Stimulated activated naive CD4-positive, alpha-beta T cell treated with Interleukin-2 at 50 U/mL for 16 hours (primary cell): Measurements from ENCODE around the gene TAOK1.
"Not testable (repeated sequence)": the region's sequence is repeated elsewhere in the genome, so short reads cannot be mapped to it uniquely, and the experiment has no call there.

Experiments
- DNase-seq: peaks from one replicate; lab custom pipeline; 2025; lab: John Stamatoyannopoulos, UW

The TAOK1 gene

DNA sequence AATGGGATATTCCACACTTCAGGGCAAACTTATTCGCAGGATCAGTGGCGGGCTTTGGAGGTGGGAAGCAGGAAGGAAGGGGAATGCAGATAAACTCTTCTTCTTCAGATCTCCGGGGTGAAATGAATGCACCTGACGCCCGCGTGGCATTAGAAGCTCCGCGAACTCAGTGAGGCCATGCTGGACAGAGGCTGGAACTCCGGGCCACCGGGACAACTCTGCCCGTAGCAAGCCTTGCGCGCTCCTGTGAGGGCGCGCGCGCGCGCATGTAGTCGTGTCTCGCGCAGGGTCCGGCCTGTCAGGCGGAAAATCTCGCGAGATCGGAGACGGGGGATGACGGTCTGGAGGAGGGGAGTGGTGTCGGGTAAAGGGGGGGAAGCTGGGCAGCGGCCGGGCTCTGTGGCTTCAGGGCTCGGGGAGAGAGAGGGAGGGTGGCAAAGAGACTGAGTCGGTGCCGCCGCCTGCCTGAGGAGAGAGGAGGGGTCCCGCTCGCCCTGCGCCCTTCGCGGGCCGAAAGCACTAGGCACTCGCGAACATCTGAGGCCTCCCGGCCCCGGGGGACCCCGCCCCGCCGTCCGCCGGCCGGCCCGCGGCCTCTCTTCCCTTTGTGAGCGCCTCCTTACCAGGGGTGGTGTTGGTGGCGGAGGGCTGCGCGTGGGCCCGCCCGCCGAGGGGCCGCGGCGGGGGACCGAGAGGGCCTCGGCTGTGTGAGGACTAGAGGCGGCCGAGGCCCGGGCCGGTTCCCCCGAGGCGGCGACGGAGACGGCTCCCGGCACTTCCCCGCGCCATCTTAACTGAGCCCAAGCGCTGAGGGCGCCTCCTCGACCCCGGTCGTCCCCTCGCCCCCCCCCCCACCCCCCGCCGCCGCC, at the start of gene TAOK1:
Gene TAOK1, plus strand, starts transcription at position 382 of the 869 bp plus-strand sequence. CDS start 61,186 bp downstream, outside the sequence.
- DNase-seq: peak; percentile 96

DNA sequence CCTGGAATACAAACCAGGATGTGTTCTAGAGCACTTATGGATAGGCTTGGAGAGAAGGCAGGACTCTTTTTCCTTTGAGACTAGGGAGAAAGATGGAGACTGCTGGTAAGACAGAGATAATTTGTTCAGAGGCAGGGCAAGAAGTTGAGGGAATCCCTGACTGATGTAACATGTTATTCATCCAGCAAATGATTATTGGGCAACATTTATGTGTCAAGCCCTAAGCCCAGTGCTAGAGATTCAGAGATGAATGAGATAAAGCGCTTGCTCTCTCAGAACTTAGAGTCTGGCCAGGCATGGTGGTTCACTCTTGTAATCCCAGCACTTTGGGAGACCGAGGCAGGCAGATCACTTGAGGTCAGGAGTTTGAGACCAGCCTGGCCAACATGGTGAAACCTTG, 48.4 kb upstream of the TAOK1 start:
- no peak for DNase-seq

- DNase-seq: no peak
Observed at GRCh38 chr17:29342158-29342765, 47.9 kb upstream of the TAOK1 start.

DNA sequence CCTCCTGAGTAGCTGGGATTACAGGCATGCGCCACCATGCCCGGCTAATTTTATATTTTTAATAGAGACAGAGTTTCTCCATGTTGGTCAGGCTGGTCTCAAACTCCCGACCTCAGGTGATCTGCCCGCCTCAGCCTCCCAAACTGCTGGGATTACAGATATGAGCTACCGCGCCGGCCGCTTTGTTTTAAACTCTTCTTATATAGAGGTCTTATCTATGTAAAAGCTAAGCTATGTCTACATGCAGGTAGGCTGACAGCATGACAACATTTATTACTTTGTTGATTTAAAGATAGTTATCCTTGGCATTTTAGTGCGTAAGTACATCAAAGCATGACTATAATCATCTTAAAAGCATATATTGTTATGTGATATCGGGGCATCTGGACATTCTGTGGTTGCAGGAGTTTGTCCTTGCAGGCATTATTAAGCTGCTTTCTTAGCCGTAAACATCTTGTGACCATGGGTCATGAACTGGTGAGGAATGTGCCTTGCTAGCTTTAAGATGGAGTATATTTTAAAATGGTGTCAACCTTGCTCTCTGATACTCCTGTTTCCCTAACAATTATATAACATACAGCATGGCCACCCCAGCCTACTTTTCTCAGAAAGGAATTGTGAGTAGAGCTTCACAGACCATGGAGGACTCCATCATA, 45.8 kb upstream of the TAOK1 start:
- DNase-seq: no peak

- no peak for DNase-seq
Observed at GRCh38 chr17:29345066-29345465, 45.1 kb upstream of the TAOK1 start.

DNA sequence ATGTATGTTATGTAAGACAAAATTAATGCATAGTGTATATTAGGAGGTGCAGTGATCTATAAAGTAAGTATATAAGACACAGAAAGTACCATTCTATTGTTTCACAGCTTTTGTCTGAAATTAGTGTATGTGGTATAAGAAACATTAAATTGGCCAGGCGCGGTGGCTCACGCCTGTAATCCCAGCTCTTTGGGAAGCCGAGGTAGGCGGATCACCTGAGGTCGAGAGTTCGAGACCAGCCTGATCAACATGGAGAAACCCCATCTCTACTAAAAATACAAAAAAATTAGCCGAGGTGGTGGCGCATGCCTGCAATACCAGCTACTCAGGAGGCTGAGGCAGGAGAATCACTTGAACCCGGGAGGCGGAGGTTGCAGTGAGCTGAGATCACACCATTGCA, 44.7 kb upstream of the TAOK1 start:
- DNase-seq: not testable (repeated sequence)

DNA sequence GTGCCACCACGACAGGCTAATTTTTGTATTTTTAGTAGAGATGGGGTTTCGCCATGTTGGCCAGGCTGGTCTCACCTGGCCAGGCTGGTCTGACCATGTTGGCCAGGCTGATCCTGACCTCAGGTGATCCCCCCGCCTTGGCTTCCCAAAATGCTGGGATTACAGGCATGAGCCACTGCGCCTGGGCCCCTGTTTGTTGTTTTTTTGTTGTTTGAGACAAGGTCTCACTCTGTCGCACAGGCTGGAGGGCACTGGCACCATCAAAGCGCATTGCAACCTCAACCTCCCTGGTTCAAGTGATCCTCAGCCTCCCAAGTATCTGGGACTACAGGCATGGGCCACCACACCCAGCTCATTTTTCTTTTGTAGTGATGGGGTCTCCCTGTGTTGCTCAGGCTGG, 43.7 kb upstream of the TAOK1 start:
- DNase-seq: no peak

GRCh38 chr17:29347831-29348629, 42.1 kb upstream of the TAOK1 start:
- no peak for DNase-seq

DNA sequence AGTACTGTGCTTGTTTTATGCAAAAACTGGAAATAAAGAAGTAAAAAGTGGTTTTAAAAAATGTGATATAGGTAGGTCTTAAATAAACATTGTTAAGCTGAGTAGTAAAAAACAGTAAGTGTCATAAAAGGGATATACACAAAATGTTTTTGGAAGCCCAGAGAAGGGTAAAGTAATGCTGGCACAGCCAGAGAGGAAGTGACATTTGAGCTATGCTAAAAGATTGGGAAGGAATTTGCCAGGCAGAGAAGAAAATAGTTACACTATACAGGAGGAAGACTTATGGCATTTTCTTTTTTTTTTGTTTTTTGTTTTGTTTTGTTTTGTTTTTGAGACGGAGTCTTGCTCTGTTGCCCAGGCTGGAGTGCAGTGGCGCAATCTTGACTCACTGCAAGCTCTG, 40.8 kb upstream of the TAOK1 start:
- no peak for DNase-seq

- no peak for DNase-seq
Observed at GRCh38 chr17:29352146-29352545, 38.0 kb upstream of the TAOK1 start.

DNA sequence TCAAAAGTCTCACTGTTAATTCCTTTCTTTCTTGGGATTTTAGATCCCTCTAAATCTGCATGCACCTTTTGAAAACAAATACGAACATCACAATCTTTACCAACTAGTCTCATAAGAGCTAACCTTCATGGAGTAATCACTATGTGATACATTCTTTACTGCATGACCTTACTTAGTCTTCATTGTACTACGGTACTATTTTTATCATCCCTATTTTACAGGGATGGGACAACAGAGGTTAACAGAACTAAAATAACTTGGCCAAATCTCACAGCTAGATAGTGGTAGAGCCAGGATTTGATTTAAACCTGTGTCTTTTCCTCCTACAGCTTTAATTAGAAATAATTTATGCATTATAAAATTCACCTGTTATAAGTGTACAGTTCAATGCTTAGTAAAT, 32.9 kb upstream of the TAOK1 start:
- no peak for DNase-seq

GRCh38 chr17:29357821-29358232, 32.3 kb upstream of the TAOK1 start:
- no peak for DNase-seq

DNA sequence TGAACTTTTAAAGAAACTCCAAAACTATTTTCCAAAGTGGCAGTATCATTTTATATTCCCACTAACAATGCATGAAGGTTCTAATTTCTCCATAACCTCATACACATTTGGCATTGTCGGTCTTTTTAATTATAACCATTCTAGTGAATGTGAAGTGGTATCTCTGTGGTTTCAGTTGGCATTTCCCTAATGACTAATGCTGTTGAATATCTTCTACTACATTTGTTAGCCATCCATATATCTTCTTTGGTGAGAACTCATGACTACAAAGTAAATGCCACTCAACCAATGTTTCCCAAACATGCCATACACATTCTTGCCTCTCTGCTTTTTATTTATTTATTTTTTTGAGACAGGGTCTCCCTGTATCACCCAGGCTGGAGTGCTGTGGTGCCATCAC, 31.7 kb upstream of the TAOK1 start:
- DNase-seq: no peak

DNA sequence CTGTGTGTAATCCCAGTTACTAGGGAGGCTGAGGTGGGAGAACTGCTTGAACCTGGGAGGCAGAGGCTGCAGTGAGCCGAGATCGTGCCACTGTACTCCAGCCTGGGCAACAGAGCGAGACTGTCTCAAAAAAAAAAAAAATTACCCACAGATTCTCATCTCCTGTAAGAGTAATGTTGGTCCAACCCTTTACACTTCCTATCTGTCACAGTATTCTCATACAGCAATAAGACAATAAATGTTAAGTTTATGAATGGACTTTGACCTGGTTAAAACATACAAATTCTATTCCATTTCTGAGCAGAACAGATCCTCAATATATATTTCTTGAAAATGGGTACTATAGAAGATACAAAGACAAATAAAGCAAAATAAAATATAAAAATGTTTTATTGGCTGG, 30.4 kb upstream of the TAOK1 start:
- DNase-seq: no peak

GRCh38 chr17:29363716-29364115, 26.4 kb upstream of the TAOK1 start:
- DNase-seq: no peak

DNA sequence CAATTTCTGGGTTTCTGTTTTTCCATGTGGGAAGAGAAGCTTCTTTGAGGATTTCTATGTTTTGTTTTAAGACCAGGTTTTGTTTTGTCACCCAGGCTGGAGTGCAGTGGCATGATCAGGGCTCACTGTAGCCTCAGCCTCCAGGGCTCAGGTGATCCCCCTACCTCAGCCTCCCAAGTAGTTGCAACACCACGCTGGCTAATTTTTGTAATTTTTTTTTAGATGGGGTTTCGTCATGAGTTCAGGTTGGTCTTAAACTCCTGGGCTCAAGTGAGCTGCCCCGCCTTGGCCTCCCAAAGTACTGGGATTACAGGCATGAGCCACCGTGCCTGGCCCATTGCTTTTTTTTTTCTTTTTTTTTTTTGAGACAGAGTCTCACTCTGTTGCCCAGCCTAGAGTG, 25.5 kb upstream of the TAOK1 start:
- no peak for DNase-seq

DNA sequence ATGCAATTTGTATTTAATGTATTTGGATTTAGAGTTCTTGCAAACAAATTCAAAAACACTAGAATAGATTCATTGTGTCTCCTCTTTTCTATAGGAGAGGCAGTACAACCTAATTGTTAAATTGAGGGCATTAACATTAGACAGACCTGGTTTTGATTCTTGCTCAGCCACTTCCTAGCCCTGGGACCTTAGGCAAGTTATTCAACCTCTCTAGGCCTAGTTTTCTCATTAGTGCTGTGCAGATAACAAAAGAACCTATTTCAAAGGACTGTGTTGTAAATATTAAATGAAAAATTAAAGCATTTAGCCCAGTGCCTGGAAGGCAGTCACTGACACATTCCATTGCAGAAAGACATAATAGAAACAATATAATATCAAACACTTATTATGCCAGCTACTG, 22.0 kb upstream of the TAOK1 start:
- no peak for DNase-seq

GRCh38 chr17:29368926-29369325, 21.2 kb upstream of the TAOK1 start:
- DNase-seq: no peak

- DNase-seq: peak; percentile 29
Observed at GRCh38 chr17:29369831-29370735, 20.1 kb upstream of the TAOK1 start.

- DNase-seq: no peak
Observed at GRCh38 chr17:29376667-29377270, 13.4 kb upstream of the TAOK1 start.

- DNase-seq: no peak
Observed at GRCh38 chr17:29378500-29378899, 11.7 kb upstream of the TAOK1 start.
